ENCODE data around the gene LRRC19. TPM values are rescaled to one million over a fixed set of nuclear protein-coding genes. Genes with fewer than 3 reads are reported as not detected.

Gene LRRC19
- total and polyA plus RNA-seq, 2 donors (not counting 1 experiment from before 2014, with no cell fraction given) = not detected

DNA sequence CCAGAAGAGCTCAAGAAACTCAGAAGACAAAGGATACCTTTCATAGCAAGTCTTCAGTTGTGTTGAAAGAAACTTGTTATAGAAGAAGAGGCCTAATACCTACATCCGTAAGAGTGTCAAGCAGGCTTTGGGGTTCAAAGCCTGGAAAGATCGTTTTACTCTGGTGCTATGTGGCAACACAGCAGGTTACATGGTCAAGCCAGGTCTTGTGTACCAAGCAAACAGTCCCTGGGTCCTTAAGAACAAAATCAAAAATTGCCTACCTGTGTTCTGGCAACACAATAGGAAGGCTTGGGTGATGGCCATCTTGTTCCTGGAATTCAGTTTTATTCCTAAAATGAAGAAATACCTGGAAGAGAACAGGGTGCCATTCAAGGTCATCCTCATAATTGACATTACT is 32.0 kb upstream of the LRRC19 start:
- no peaks in the 10 kb centered on the region for H3K27me3 ChIP-seq (replicated peaks in 1 of 4; ENCODE audit: control extremely low read depth in 1 of 4, control insufficient read depth in 3 of 4, insufficient read depth in 4 of 4, low read length in 3 of 4)
- no peaks in the 10 kb centered on the region for H3K79me2 ChIP-seq (ENCODE audit: control insufficient read depth, insufficient read depth, low read length)
- ChIA-PET POLR2A (interaction anchor here (0.6 kb wide), 1 partner anchor 26 kb away, joined by 4 read pairs; no protein-coding TSS in a partner anchor), CTCF (interaction anchor here (1.7 kb wide), 1 partner anchor 9 kb away, joined by 4 read pairs; no protein-coding TSS in a partner anchor)
- 100% methylated on average over 1 of the region's 2 CpGs for WGBS (ENCODE audit: insufficient coverage)
- Mint-ChIP-seq H3K4me1 (no peaks in the 10 kb centered on the region), H3K9me3 (ENCODE audit: insufficient read depth) (no peaks in the 10 kb centered on the region), H3K27ac (no peak overlapping the region), H3K4me3 (no peak overlapping the region), H3K27me3 (no peaks in the 10 kb centered on the region)
- H3K4me2 ChIP-seq (replicated peaks; ENCODE audit: low read depth, low read length, poor library complexity, severe bottlenecking) = no peak overlapping the region
- no peaks in the 10 kb centered on the region for H3K9me3 ChIP-seq (ENCODE audit: control extremely low read depth in 1 of 3, control insufficient read depth in 2 of 3, insufficient read depth in 1 of 3, low read length in 2 of 3)
- intact Hi-C loops (cut with micrococcal nuclease) = no loop called here
- DNase-seq (no peak), ATAC-seq (ENCODE audit: low read depth) (no peak)
- H3K4me3 ChIP-seq (ENCODE audit: control extremely low read depth in 1 of 5, extremely low read depth in 1 of 5, insufficient read depth in 1 of 5, low read depth in 2 of 5, low read length in 4 of 5) = no peak overlapping the region
- H3K36me3 ChIP-seq (replicated peaks in 1 of 2; ENCODE audit: control extremely low read depth in 1 of 2, control insufficient read depth in 1 of 2, extremely low read depth in 1 of 2, insufficient read depth in 2 of 2, low read length in 1 of 2) = peaks cover 0 to 6% of the 10 kb centered on the region in 2 experiments
- TF ChIP-seq CTCF (IDR thresholded peaks at IDR 0.05) (no peak), EZH2 (IDR thresholded peaks at IDR 0.05; ENCODE audit: borderline replicate concordance, insufficient read depth, low read depth, low read length, poor library complexity, severe bottlenecking) (no peak)
- no peaks in the 10 kb centered on the region for H4K20me1 ChIP-seq (ENCODE audit: control insufficient read depth, insufficient read depth, low read length, poor library complexity, severe bottlenecking)
- no peak overlapping the region for H3K9ac ChIP-seq (ENCODE audit: low read length)
- no peak overlapping the region for H2AFZ ChIP-seq (ENCODE audit: insufficient read depth, low read depth, low read length, poor library complexity, severe bottlenecking)
- no peaks in the 10 kb centered on the region for H3K4me1 ChIP-seq (ENCODE audit: control insufficient read depth in 2 of 2, insufficient read depth in 2 of 2, low read length in 2 of 2)
- H3K27ac ChIP-seq (ENCODE audit: low read length in 2 of 2) = no peak overlapping the region

GRCh38 chr9:27033815-27034403 is 28.4 kb upstream of the LRRC19 start:
- no peak overlapping the region for H3K4me3 Mint-ChIP-seq
- Histone ChIP-seq H3K79me2 (ENCODE audit: control insufficient read depth, insufficient read depth, low read length) (no peaks in the 10 kb centered on the region), H3K27me3 (replicated peaks in 1 of 4; ENCODE audit: control extremely low read depth in 1 of 4, control insufficient read depth in 3 of 4, insufficient read depth in 4 of 4, low read length in 3 of 4) (no peaks in the 10 kb centered on the region), H4K20me1 (ENCODE audit: control insufficient read depth, insufficient read depth, low read length, poor library complexity, severe bottlenecking) (no peaks in the 10 kb centered on the region), H3K4me3 (ENCODE audit: control extremely low read depth in 1 of 5, extremely low read depth in 1 of 5, insufficient read depth in 1 of 5, low read depth in 2 of 5, low read length in 4 of 5) (no peak overlapping the region), H3K4me1 (ENCODE audit: control insufficient read depth in 2 of 2, insufficient read depth in 2 of 2, low read length in 2 of 2) (no peaks in the 10 kb centered on the region), H3K9me3 (ENCODE audit: control extremely low read depth in 1 of 3, control insufficient read depth in 2 of 3, insufficient read depth in 1 of 3, low read length in 2 of 3) (no peaks in the 10 kb centered on the region), H3K4me2 (replicated peaks; ENCODE audit: low read depth, low read length, poor library complexity, severe bottlenecking) (no peak overlapping the region), H3K27ac (ENCODE audit: low read length in 2 of 2) (no peak overlapping the region), H3K36me3 (replicated peaks in 1 of 2; ENCODE audit: control extremely low read depth in 1 of 2, control insufficient read depth in 1 of 2, extremely low read depth in 1 of 2, insufficient read depth in 2 of 2, low read length in 1 of 2) (peaks cover 0 to 6% of the 10 kb centered on the region in 2 experiments), H3K9ac (ENCODE audit: low read length) (no peak overlapping the region), H2AFZ (ENCODE audit: insufficient read depth, low read depth, low read length, poor library complexity, severe bottlenecking) (no peak overlapping the region)
- ATAC-seq (ENCODE audit: low read depth) (no peak), DNase-seq (peak; percentile 52)
- POLR2A ChIA-PET = no interaction called here
- H3K27me3 Mint-ChIP-seq = no peaks in the 10 kb centered on the region
- no peak overlapping the region for H3K27ac Mint-ChIP-seq
- no CpG with 5 or more reads among the region's 4 CpGs for WGBS (ENCODE audit: insufficient coverage)
- intact Hi-C loops (cut with micrococcal nuclease) = loop anchor here (2.0 kb wide), 1 partner anchor 243 kb away; no protein-coding TSS in a partner anchor
- H3K4me1 Mint-ChIP-seq = no peaks in the 10 kb centered on the region
- H3K9me3 Mint-ChIP-seq (ENCODE audit: insufficient read depth) = no peaks in the 10 kb centered on the region
- CTCF ChIA-PET = interaction anchor here (1.0 kb wide), 1 partner anchor 17 kb away, joined by 4 read pairs; no protein-coding TSS in a partner anchor
- TF ChIP-seq CTCF (IDR thresholded peaks at IDR 0.05) = peak; percentile 82
- TF ChIP-seq EZH2 (IDR thresholded peaks at IDR 0.05; ENCODE audit: borderline replicate concordance, insufficient read depth, low read depth, low read length, poor library complexity, severe bottlenecking) = no peak
